GM21786 (cell line): Measurements from ENCODE around the gene PLPPR2.
"Not testable (repeated sequence)": the region's sequence is repeated elsewhere in the genome, so short reads cannot be mapped to it uniquely, and the experiment has no call there.

ENCODE experiments used
- ATAC-seq: cut with Tn5 transposase; IDR thresholded peaks from one replicate; pipeline ENCODE4 v1.9.1; 2021; ENCODE audit not compliant: unreplicated experiment

Gene PLPPR2

DNA sequence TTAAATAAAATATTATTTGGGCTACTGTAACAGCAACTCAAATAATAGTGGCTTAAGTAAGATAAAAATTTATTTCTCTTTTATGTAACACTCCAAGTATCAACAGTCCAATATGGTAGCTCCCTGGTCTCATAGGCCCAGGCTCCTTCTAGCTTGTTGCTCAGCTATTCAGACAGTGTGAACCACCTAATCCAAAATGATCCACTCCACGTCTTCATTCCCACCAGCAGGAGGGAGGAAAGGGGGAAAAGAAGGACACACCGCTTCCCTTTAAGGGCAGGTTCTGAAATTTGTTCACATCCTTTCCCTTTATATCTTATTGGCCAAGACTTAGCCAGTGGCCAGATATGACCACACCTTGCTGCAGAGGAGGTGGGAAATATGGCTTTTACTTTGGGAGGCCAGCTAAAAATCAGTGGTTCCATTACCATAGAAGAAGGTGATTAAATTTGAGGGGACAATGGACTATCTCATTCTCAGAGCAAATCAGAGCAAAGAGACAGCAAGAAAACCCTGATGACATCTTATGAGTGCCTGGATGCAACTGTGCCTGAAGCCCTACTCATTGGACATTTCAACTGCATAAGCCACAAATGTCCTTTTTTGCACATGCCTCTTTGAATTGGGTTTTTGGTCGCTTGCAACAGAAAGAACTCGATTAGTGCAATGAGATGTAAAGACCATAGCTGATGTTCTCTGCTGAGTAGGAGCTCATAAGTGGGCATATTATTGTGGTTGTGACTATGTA, 35.9 kb downstream of the PLPPR2 start:
- ATAC-seq, result no peak

DNA sequence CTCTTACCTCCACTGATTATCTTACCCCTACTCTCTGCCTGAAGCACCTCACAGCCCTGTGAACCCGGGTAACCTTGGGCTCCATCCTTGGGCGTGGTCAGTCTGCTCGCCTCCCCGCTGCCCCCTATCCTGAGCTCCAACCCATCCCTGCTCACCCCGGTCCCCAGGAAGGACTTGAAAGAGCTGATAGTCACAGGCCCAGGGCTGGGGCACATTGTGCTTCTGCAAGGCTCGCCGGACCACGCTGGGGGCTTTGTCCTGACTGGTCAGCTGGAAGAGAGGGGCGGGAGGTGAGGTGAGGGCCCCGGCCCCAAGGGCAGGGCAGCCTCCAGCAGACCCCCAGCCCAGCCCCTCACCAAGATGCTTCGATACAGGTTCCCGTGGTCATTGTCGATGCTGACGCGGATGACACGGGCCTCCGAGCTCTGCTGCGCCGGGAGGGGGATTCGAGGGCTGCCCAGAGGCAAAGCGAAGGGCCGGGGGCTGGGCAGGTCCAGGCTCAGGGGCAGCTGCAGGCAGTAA, 41.9 kb downstream of the PLPPR2 start:
- no peak for ATAC-seq

DNA sequence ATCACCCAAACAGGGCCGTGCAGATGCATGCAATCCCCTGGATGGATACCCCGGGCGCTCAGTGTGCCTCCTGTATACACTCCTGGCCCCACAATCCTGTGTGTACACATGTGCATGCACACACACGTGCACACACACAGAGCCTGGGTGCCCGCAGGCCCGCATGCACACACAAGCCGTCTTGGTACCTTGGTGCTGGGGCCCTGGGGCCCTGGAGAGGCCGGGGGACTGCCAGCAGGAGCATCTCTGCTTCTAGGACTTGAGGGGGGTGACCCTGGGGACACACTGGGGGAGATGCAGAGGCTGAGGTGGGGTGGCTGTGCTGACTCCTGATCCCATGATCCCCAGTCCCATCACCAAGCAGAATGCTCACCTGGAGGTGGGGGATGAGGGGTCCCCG, 44.4 kb downstream of the PLPPR2 start:
- ATAC-seq, result no peak

DNA sequence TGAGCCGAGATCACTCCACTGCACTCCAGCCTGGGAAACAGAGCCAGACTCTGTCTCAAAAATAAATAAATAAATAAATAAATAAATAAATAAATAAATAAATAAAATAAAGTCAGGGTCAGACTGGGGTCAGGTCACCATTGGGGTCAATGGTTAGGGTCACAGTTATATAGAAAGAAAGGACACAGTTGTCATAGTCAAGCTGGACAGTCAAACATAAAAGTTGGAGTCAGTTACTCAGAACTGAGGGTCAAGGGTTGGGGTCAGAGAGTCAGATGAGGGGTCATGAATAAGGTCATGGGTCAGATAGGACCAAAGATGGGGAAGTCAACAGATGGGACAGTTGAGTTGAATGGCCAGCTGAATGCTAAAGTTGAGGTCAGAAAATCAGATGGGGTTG, 45.6 kb downstream of the PLPPR2 start:
- ATAC-seq, result no peak

DNA sequence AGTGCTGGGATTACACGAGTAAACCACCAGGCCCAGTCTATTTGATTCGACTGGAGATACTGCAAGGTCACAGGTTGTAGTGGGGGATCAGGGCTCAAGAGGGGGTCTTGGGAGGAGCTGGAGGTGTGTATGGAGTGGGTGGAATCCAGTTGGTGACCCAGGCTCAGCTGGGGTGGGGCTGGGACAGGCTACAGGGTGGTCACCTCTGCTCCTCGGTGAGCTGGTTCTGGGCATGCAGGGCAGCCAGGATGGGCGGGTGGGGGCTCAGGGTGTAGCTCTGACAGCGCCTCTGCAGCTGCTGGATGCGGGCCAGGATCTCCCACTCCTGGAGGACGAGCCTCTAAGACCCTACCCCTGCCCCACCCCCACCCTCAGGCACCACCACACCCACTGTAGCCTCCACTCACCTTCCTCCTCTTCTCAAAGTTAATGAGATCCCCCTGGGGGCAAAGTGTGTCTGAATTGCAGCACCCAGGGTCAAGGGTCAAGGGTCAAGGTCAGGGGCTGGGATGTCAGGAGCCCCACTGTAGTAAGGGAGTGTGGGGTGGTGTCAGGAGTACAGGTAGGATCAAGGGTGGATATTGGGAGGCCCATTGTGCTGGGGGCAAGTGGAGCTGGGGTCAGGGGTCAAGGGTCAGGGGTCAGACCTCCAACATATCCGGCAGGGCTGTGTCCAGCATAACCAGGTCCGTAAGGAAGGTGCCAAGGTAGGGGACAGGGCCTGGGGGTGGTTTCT, 46.7 kb downstream of the PLPPR2 start:
- ATAC-seq, result no peak

DNA sequence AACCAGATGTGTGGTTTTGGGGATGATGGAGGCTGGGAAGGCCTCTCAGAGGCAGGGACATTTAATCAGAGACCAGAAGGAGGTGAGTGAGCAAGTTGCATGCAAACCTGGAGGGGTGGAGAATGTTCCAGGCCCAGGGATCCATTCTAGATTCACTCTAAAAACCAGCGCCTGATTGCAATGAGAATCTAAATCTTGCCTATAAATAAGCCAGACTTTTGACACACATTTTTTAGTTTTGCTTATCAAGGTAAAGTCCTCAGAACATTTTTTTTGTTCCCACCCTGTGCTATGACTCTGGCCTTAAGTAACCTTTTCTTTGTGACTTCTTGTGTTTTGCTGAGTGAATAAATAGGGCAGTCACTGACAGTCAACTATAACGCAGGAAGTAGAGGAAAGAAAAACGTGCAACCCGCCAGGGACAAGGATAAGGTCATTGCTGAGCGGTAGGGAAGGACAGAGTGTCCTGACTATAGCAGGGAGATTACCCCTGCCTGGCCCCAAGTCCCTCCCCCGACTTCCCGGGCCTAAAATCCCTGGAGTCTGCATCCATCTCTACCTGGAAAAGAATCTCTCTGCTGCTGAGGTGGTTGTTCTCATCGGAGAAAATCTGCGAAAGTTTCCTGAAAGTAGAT, 49.5 kb downstream of the PLPPR2 start:
- ATAC-seq, result no peak

DNA sequence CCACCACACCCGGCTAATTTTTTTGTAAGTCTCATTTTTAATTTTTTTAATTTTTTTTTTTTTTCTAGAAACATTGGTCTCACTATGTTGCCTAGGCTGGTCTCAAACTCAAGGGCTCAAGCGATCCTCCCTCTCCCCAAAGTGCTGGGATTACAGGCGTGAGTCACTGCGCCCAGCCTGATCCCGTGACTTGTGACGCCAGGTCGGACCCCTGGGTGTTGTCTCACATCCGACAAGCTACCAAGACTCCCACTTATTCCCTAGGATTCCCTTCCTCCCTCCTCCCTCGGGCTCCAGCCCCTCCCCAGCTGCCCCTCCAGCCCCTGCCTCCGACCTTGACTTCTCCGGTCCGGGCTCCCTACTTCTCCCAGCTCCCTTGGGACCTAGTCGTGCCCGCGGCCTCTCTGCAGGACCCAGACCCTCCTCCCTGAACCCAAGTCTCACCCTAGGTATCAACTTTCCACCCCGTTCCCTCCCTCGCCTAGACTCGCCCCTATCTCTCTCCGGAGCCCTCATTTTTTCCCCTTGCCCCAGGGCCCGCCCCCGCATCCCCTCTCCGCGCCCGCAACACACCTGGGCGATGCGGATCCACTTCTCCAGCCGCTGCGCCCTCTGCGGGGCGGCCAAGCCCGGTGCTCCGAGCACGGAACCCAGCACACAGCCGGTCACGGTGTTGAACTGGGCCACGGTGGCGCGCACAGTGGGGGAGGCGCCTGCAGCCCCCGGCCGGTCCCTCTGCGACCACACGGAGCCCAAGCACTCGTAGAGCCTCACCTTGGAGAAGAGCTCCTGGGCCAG, 50.8 kb downstream of the PLPPR2 start:
- ATAC-seq, result no peak

DNA sequence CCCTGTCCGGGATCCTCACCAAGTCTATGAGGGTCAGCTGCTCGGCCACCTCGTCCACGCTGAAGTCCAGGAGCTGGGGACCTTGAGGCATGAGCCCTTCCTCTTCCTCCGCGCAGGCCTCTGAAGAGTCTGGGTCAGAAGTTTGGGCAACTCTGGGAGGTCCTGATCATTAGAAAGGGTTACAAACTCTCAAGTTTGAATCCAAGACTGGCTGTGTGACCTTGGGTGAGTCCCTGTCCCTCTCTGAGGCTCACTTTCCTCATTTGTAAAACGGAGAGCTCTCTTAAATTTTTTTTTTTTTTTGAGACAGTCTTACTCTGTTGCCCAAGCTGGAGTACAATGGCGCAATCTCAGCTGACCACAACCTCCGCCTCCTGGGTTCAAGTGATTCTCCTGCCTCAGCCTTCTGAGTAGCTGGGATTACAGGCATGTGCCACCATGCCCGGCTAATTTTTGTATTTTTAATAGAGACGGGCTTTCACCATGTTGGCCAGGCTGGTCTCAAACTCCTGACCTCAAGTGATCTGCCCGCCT, 51.5 kb downstream of the PLPPR2 start:
- ATAC-seq, result not testable (repeated sequence)

DNA sequence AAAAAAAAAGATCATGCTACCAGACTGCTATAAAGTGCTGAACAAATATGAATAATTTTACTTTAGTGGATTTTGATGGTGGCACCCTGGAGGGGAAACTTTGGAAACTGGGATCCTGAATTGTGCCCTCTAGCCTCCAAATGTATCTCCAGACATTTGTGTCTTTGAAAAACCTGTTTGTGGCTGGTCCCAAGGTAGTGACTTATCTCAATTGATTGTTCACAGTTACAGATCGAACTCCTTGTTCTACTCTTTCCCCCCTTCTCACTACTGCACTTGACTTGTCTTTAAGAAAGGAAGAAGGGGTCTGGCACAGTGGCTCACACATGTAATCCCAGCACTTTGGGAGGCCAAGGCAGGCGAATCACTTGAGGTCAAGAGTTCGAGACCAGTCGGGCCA, 53.4 kb downstream of the PLPPR2 start:
- no peak for ATAC-seq

DNA sequence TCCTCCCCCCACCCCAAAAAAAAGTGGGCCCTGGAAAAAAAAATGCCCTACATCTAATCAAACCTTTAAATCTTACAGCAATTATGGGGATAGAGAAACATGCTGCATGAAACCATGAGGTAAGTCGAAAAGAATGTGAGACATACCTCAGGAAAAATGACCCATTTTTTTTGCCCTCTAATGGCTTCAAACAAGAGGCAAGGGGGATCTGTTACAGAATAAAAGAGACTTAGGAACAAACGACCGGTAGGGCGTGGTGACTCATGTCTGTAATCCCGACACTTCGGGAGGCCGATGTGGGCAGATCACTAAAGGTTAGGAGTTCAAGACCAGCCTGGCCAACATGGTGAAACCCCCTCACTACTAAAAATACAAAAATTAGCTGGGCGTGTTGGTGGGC, 55.5 kb downstream of the PLPPR2 start:
- no peak for ATAC-seq

DNA sequence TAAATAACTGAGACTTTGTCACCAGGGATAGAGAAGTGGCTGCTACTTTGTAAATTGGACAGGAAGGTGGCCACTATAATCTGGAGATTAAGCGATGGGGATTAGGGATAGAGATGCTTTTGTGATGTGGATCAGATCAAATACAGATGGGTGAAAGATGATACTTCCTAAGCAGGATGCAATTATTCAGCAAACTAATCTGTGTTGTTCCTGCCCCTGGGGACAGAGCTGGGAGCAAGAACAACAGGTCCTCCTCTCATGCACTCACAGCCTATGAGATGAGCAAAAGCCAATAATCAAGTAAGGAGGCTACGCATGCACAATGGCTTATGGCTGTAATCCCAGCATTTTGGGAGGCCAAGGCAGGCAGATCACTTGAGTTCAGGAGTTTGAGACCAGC, 59.3 kb downstream of the PLPPR2 start:
- no peak for ATAC-seq
